Keratinocyte (primary cell): ENCODE measurements around the gene SCFD2.

Experiments used
- CTCF ChIP-seq, 3 experiments: IDR thresholded peaks in 1 of 3; conservative IDR thresholded peaks in 1 of 3; optimal IDR thresholded peaks in 1 of 3; 2 replicates in 2 of 3; 3 replicates in 1 of 3; pipeline versions ENCODE3 to v1.5.1; 2011; ENCODE audit warnings: low read length in 3 of 3, mild to moderate bottlenecking in 3 of 3, moderate library complexity in 2 of 3, control low read depth in 1 of 3, inconsistent platforms in 1 of 3; ENCODE audit not compliant: insufficient read depth in 2 of 3; ENCODE audit errors: extremely low read depth in 1 of 3
- EZH2 ChIP-seq: IDR thresholded peaks from one replicate; pipeline ENCODE4 v1.6.1; 2012; ENCODE audit warnings: inconsistent platforms, mild to moderate bottlenecking, low read length, moderate library complexity

DNA sequence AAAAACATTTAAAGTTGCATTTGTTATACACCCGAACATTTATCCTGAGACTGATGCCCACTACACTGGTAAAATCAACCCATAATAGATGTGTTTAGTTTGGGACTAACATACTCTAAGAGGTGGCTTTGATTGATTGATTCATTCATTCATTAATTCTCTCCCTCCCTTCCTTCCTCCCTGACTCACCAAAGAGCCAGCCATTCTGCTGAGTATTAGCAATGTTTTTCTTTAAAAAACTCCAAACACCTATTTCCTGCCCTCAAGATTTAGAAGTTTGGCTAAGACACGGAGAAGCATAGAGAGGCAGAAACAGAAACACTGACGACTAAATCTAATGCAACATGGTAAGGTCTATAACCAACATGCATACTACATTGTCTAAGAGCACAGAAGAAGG is 414.8 kb downstream of the SCFD2 start:
- TF ChIP-seq CTCF (optimal IDR thresholded peaks at IDR 0.05 in 1 of 3, IDR thresholded peaks at IDR 0.05 in 1 of 3, conservative IDR thresholded peaks at IDR 0.05 in 1 of 3; ENCODE audit: extremely low read depth in 1 of 3, insufficient read depth in 2 of 3, low read length in 3 of 3) (no peak), EZH2 (no peak)
